ENCODE results near the gene DSCAML1.
A peak's percentile ranks its signal among the peaks of the same experiment; 100 is the strongest.

Gene DSCAML1

GRCh38 chr11:117484156-117484555 is 312.9 kb downstream of the DSCAML1 start:
- TF ChIP-seq, protein P1, sequence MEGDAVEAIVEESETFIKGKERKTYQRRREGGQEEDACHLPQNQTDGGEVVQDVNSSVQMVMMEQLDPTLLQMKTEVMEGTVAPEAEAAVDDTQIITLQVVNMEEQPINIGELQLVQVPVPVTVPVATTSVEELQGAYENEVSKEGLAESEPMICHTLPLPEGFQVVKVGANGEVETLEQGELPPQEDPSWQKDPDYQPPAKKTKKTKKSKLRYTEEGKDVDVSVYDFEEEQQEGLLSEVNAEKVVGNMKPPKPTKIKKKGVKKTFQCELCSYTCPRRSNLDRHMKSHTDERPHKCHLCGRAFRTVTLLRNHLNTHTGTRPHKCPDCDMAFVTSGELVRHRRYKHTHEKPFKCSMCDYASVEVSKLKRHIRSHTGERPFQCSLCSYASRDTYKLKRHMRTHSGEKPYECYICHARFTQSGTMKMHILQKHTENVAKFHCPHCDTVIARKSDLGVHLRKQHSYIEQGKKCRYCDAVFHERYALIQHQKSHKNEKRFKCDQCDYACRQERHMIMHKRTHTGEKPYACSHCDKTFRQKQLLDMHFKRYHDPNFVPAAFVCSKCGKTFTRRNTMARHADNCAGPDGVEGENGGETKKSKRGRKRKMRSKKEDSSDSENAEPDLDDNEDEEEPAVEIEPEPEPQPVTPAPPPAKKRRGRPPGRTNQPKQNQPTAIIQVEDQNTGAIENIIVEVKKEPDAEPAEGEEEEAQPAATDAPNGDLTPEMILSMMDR (IDR thresholded peaks at IDR 0.05; ENCODE audit: extremely low read depth, insufficient read depth, missing control alignments): no peak
- in situ Hi-C loops (cut with MboI; ENCODE audit: low pct_unique_long_range_greater_than_20kb, low sequenced_read_pairs, unreplicated experiment): no loop called here
- DNase-seq (ENCODE audit: low spot score): no peak

GRCh38 chr11:117483372-117483771 is 313.6 kb downstream of the DSCAML1 start:
- peak; percentile 44 for DNase-seq (ENCODE audit: low spot score)
- in situ Hi-C loops (cut with MboI; ENCODE audit: low pct_unique_long_range_greater_than_20kb, low sequenced_read_pairs, unreplicated experiment): no loop called here
- TF ChIP-seq, protein P1 (IDR thresholded peaks at IDR 0.05; ENCODE audit: extremely low read depth, insufficient read depth, missing control alignments): no peak

- in situ Hi-C loops (cut with MboI; ENCODE audit: low pct_unique_long_range_greater_than_20kb, low sequenced_read_pairs, unreplicated experiment): no loop called here
- TF ChIP-seq, protein P1 (IDR thresholded peaks at IDR 0.05; ENCODE audit: extremely low read depth, insufficient read depth, missing control alignments): no peak
- no peak for DNase-seq (ENCODE audit: low spot score)
These were observed 314.1 kb downstream of the DSCAML1 start for GRCh38 chr11:117482881-117483280.

DNA sequence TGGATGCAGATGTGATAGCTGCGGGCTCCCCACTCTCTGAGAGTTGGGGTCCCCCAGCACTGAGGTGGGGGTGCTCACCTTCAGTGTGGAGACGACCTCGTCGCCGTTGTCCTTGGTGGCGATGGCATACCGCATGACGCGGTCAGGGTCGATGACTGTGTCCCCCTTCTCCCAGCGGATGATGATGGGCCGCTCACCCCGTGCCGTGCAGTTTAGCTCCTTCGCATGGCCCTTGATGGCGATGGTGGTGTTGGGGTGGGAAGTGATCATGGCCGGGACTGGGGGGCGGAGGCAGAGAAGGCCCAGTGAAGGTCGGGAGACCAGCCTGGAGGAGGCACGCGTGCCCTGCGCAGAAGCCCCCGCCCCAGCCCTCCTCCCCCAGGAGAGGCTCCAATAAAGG is 315.1 kb downstream of the DSCAML1 start:
- TF ChIP-seq, protein P1 (IDR thresholded peaks at IDR 0.05; ENCODE audit: extremely low read depth, insufficient read depth, missing control alignments): no peak
- in situ Hi-C loops (cut with MboI; ENCODE audit: low pct_unique_long_range_greater_than_20kb, low sequenced_read_pairs, unreplicated experiment): no loop called here
- DNase-seq (ENCODE audit: low spot score): no peak

GRCh38 chr11:117481036-117481435 is 316.0 kb downstream of the DSCAML1 start:
- no peak for DNase-seq (ENCODE audit: low spot score)
- in situ Hi-C loops (cut with MboI; ENCODE audit: low pct_unique_long_range_greater_than_20kb, low sequenced_read_pairs, unreplicated experiment): no loop called here
- TF ChIP-seq, protein P1 (IDR thresholded peaks at IDR 0.05; ENCODE audit: extremely low read depth, insufficient read depth, missing control alignments): no peak

- in situ Hi-C loops (cut with MboI; ENCODE audit: low pct_unique_long_range_greater_than_20kb, low sequenced_read_pairs, unreplicated experiment): no loop called here
- TF ChIP-seq, protein P1 (IDR thresholded peaks at IDR 0.05; ENCODE audit: extremely low read depth, insufficient read depth, missing control alignments): no peak
- no peak for DNase-seq (ENCODE audit: low spot score)
These were observed 316.8 kb downstream of the DSCAML1 start for GRCh38 chr11:117480221-117480620.

DNA sequence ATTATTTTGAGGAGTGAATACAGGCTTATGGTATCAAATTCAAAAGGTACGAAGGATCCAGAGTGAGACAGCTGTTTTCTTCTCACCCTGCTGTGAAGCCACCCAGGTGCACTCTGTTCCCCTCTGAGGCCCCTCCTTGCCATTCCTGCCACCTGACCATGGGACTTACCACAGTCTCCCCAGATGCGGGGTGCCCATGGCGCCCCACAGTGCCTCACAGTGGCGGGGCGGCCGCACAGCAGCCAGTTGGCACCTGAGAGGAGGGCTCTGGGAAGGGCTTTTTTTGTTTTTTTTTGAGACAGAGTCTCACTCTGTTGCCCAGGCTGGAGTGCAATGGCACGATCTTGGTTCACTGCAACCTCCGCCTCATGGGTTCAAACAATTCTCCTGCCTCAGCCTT is 317.6 kb downstream of the DSCAML1 start:
- in situ Hi-C loops (cut with MboI; ENCODE audit: low pct_unique_long_range_greater_than_20kb, low sequenced_read_pairs, unreplicated experiment): no loop called here
- DNase-seq (ENCODE audit: low spot score): peak; percentile 58
- TF ChIP-seq, protein P1 (IDR thresholded peaks at IDR 0.05; ENCODE audit: extremely low read depth, insufficient read depth, missing control alignments): peak; percentile 63
